Measurements from ENCODE around the gene ZSWIM1. TPM values are rescaled to one million over a fixed set of nuclear protein-coding genes. Genes with fewer than 3 reads are reported as not detected.

The ZSWIM1 gene
- total RNA-seq, 1 experiment from 2014 or later: 17.4 TPM

GRCh38 chr20:45852326-45852725 lies 28.7 kb upstream of the ZSWIM1 start:
- ChIA-PET CTCF (interaction anchor here (0.7 to 3.5 kb wide), 7 partner anchors 11 to 159 kb away, joined by 3 to 19 read pairs (median 5); partner anchors contain the start of genes CTSA, NEURL2 and ZSWIM1), POLR2A (interaction anchor here (0.7 kb wide), 1 partner anchor 57 kb away, joined by 4 read pairs; no protein-coding TSS in a partner anchor)
- no peak for TF ChIP-seq IRF2 (CRISPR knock-in tag; IDR thresholded peaks at IDR 0.05; ENCODE audit: borderline replicate concordance, low read depth)
- no peak for TF ChIP-seq ZNF396 (CRISPR knock-in tag; IDR thresholded peaks at IDR 0.05; ENCODE audit: borderline replicate concordance)
- TF ChIP-seq, protein P1, sequence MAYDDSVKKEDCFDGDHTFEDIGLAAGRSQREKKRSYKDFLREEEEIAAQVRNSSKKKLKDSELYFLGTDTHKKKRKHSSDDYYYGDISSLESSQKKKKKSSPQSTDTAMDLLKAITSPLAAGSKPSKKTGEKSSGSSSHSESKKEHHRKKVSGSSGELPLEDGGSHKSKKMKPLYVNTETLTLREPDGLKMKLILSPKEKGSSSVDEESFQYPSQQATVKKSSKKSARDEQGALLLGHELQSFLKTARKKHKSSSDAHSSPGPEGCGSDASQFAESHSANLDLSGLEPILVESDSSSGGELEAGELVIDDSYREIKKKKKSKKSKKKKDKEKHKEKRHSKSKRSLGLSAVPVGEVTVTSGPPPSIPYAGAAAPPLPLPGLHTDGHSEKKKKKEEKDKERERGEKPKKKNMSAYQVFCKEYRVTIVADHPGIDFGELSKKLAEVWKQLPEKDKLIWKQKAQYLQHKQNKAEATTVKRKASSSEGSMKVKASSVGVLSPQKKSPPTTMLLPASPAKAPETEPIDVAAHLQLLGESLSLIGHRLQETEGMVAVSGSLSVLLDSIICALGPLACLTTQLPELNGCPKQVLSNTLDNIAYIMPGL (CRISPR knock-in tag; IDR thresholded peaks at IDR 0.05): no peak
- TF ChIP-seq TEAD4 (CRISPR knock-in tag; IDR thresholded peaks at IDR 0.05): no peak
- no peak for TF ChIP-seq NFE2L1 (CRISPR knock-in tag; IDR thresholded peaks at IDR 0.05)
- no peak for TF ChIP-seq PRDM15 (CRISPR knock-in tag; IDR thresholded peaks at IDR 0.05)
- TF ChIP-seq PRRX2 (CRISPR knock-in tag; IDR thresholded peaks at IDR 0.05): no peak
- no peak for TF ChIP-seq ZSCAN18 (CRISPR knock-in tag; IDR thresholded peaks at IDR 0.05)
- TF ChIP-seq MYBL2 (CRISPR knock-in tag; IDR thresholded peaks at IDR 0.05): no peak
- TF ChIP-seq TCF7 (CRISPR knock-in tag; IDR thresholded peaks at IDR 0.05; ENCODE audit: low read depth): no peak
- no peak for TF ChIP-seq JAZF1 (CRISPR knock-in tag; IDR thresholded peaks at IDR 0.05)
- no peak for TF ChIP-seq NR1H2 (CRISPR knock-in tag; IDR thresholded peaks at IDR 0.05)
- TF ChIP-seq, protein P2, sequence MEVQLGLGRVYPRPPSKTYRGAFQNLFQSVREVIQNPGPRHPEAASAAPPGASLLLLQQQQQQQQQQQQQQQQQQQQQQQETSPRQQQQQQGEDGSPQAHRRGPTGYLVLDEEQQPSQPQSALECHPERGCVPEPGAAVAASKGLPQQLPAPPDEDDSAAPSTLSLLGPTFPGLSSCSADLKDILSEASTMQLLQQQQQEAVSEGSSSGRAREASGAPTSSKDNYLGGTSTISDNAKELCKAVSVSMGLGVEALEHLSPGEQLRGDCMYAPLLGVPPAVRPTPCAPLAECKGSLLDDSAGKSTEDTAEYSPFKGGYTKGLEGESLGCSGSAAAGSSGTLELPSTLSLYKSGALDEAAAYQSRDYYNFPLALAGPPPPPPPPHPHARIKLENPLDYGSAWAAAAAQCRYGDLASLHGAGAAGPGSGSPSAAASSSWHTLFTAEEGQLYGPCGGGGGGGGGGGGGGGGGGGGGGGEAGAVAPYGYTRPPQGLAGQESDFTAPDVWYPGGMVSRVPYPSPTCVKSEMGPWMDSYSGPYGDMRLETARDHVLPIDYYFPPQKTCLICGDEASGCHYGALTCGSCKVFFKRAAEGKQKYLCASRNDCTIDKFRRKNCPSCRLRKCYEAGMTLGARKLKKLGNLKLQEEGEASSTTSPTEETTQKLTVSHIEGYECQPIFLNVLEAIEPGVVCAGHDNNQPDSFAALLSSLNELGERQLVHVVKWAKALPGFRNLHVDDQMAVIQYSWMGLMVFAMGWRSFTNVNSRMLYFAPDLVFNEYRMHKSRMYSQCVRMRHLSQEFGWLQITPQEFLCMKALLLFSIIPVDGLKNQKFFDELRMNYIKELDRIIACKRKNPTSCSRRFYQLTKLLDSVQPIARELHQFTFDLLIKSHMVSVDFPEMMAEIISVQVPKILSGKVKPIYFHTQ (CRISPR knock-in tag; IDR thresholded peaks at IDR 0.05): no peak
- TF ChIP-seq NR3C1 (CRISPR knock-in tag; conservative IDR thresholded peaks at IDR 0.05; ENCODE audit: low read depth): no peak
- TF ChIP-seq, protein P3, sequence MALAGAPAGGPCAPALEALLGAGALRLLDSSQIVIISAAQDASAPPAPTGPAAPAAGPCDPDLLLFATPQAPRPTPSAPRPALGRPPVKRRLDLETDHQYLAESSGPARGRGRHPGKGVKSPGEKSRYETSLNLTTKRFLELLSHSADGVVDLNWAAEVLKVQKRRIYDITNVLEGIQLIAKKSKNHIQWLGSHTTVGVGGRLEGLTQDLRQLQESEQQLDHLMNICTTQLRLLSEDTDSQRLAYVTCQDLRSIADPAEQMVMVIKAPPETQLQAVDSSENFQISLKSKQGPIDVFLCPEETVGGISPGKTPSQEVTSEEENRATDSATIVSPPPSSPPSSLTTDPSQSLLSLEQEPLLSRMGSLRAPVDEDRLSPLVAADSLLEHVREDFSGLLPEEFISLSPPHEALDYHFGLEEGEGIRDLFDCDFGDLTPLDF (CRISPR knock-in tag; IDR thresholded peaks at IDR 0.05): no peak
- TF ChIP-seq, protein P4, sequence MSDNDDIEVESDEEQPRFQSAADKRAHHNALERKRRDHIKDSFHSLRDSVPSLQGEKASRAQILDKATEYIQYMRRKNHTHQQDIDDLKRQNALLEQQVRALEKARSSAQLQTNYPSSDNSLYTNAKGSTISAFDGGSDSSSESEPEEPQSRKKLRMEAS (CRISPR knock-in tag; IDR thresholded peaks at IDR 0.05): no peak
- Mint-ChIP-seq H3K4me3 (no peak overlapping the region), H3K4me1 (peaks cover 52% of the 10 kb centered on the region), H3K27ac (peak overlapping the region; percentile 60; the same call in 1 of the 2 replicates), H3K9me3 (no peaks in the 10 kb centered on the region), H3K36me3 (peaks cover 24% of the 10 kb centered on the region; the same call in 1 of the 2 replicates), H3K27me3 (ENCODE audit: low read depth) (no peaks in the 10 kb centered on the region)
- DNase-seq (ENCODE audit: low spot score) (no peak), ATAC-seq (no peak)

Data from WTC11 (cell line).